IMR-90 (cell line): ENCODE results near the gene DPF3. TPM values are rescaled to one million over a fixed set of nuclear protein-coding genes. Genes with fewer than 3 reads are reported as not detected.

Experiments used
- ATAC-seq: fragments of 200-7000 bp; cut with Tn5 transposase; 2 replicates; pipeline ENCODE4 v1.9.1; 2020; ENCODE audit warnings: low read depth, mild to moderate bottlenecking, moderate library complexity
- BruUV-seq: library from RNA; stranded (reverse); fragments of 400-500 nt; replicated peaks from 2 replicates; lab custom pipeline; 2021; lab: Mats Ljungman, UMichigan
- CTCF ChIA-PET: fragments of 300-600 bp; formaldehyde crosslinking; extraction: SDS; loops from one replicate; lab custom pipeline; 2021; ENCODE audit warnings: antibody characterized with exemption; lab: Yijun Ruan, JAX
- POLR2A ChIA-PET: fragments of 300-600 bp; sonication (Branson Sonifier 250); formaldehyde crosslinking; loops from one replicate; lab custom pipeline; 2022; ENCODE audit warnings: antibody characterized with exemption; ENCODE audit not compliant: unreplicated experiment; lab: Charles Lee
- DNase-seq: peaks from one replicate; pipeline ENCODE4 v3.0.0; 2013
- H2AFZ ChIP-seq: replicated peaks from 2 replicates; pipeline ENCODE3; 2013; ENCODE audit warnings: low read length, mild to moderate bottlenecking; ENCODE audit not compliant: poor library complexity
- H2AK5ac ChIP-seq: 2 replicates; pipeline ENCODE4 v1.6.1; 2013; ENCODE audit warnings: low read depth, low read length, inconsistent platforms
- H2AK9ac ChIP-seq: replicated peaks from 2 replicates; pipeline ENCODE3; 2013; ENCODE audit warnings: mild to moderate bottlenecking, low read depth, low read length, moderate library complexity; ENCODE audit not compliant: poor library complexity
- H2BK120ac ChIP-seq: 2 replicates; pipeline ENCODE4 v1.6.1; 2013; ENCODE audit warnings: low read depth, low read length, inconsistent platforms
- H2BK15ac ChIP-seq: 3 replicates; pipeline ENCODE4 v1.6.1; 2013; ENCODE audit warnings: low read depth, low read length, inconsistent platforms
- H2BK20ac ChIP-seq: 2 replicates; pipeline ENCODE4 v1.6.1; 2013; ENCODE audit warnings: low read depth, mild to moderate bottlenecking, inconsistent platforms, low read length, moderate library complexity
- H2BK5ac ChIP-seq: 2 replicates; pipeline ENCODE4 v1.6.1; 2013; ENCODE audit warnings: mild to moderate bottlenecking, low read depth, low read length, inconsistent platforms; ENCODE audit not compliant: poor library complexity, severe bottlenecking
- H3K14ac ChIP-seq: replicated peaks from 2 replicates; pipeline ENCODE4 v1.6.1; 2013; ENCODE audit warnings: low read depth, low read length, inconsistent platforms
- H3K18ac ChIP-seq: 2 replicates; pipeline ENCODE4 v1.6.1; 2013; ENCODE audit warnings: low read depth, low read length, control low read depth
- H3K23ac ChIP-seq: 2 replicates; pipeline ENCODE4 v1.6.1; 2013; ENCODE audit warnings: low read depth, low read length, inconsistent platforms
- H3K27ac ChIP-seq: 2 replicates; pipeline ENCODE4 v1.5.1; 2013; ENCODE audit warnings: mild to moderate bottlenecking, control low read depth, low read length; ENCODE audit not compliant: insufficient read depth
- H3K27me3 ChIP-seq: 2 replicates; pipeline ENCODE4 v1.6.1; 2013; ENCODE audit warnings: low read length; ENCODE audit not compliant: control insufficient read depth, insufficient read depth
- H3K36me3 ChIP-seq: 2 replicates; pipeline ENCODE4 v1.6.1; 2013; ENCODE audit warnings: low read length, mixed read lengths; ENCODE audit not compliant: control insufficient read depth, insufficient read depth
- H3K4ac ChIP-seq: 2 replicates; pipeline ENCODE4 v1.6.1; 2013; ENCODE audit warnings: low read depth, low read length, inconsistent platforms
- H3K4me1 ChIP-seq: 2 replicates; pipeline ENCODE4 v1.6.1; 2013; ENCODE audit warnings: low read length, mixed read lengths; ENCODE audit not compliant: control insufficient read depth, insufficient read depth
- H3K4me2 ChIP-seq: 2 replicates; pipeline ENCODE4 v1.6.1; 2013; ENCODE audit warnings: low read depth, mild to moderate bottlenecking, control low read depth, low read length, moderate library complexity
- H3K4me3 ChIP-seq: 2 replicates; pipeline ENCODE4 v1.5.1; 2013; ENCODE audit warnings: low read depth, mild to moderate bottlenecking, control low read depth, low read length, moderate library complexity; ENCODE audit not compliant: insufficient read depth
- H3K56ac ChIP-seq: 2 replicates; pipeline ENCODE4 v1.6.1; 2013; ENCODE audit warnings: low read length, inconsistent platforms; ENCODE audit not compliant: insufficient read depth; ENCODE audit errors: extremely low read depth
- H3K79me1 ChIP-seq, 2 experiments: 2 replicates each; pipeline ENCODE4 v1.6.1; 2013; ENCODE audit warnings: low read length in 2 of 2, inconsistent platforms in 1 of 2, low read depth in 1 of 2
- H3K9ac ChIP-seq: 2 replicates; pipeline ENCODE4 v1.6.1; 2013; ENCODE audit warnings: low read depth, low read length, control low read depth
- H3K9me1 ChIP-seq: 2 replicates; pipeline ENCODE4 v1.6.1; 2013; ENCODE audit warnings: low read length, inconsistent platforms; ENCODE audit not compliant: insufficient read depth
- H3K9me3 ChIP-seq: 2 replicates; pipeline ENCODE4 v1.6.1; 2013; ENCODE audit warnings: low read length; ENCODE audit not compliant: control insufficient read depth, insufficient read depth
- H4K20me1 ChIP-seq: 2 replicates; pipeline ENCODE4 v1.6.1; 2013; ENCODE audit warnings: low read length, inconsistent platforms; ENCODE audit not compliant: insufficient read depth
- H4K5ac ChIP-seq: 2 replicates; pipeline ENCODE4 v1.6.1; 2013; ENCODE audit warnings: mild to moderate bottlenecking, low read depth, low read length, control low read depth
- H4K8ac ChIP-seq, 2 experiments: 2 replicates each; pipeline ENCODE4 v1.6.1; 2013; ENCODE audit warnings: low read depth in 2 of 2, low read length in 2 of 2, control low read depth in 1 of 2, inconsistent platforms in 1 of 2
- H4K91ac ChIP-seq: 2 replicates; pipeline ENCODE4 v1.6.1; 2013; ENCODE audit warnings: low read depth, low read length, inconsistent platforms; ENCODE audit not compliant: insufficient read depth
- BHLHE40 ChIP-seq: fragments of 150-350 bp; IDR thresholded peaks from 2 replicates; pipeline ENCODE4 v1.6.1; 2016; ENCODE audit warnings: mild to moderate bottlenecking, low read depth, low read length
- CEBPB ChIP-seq: IDR thresholded peaks from 2 replicates; pipeline ENCODE4 v1.6.1; 2012; ENCODE audit warnings: low read depth, low read length, improper control_type of control experiment
- ELK1 ChIP-seq: fragments of 150-350 bp; IDR thresholded peaks from 2 replicates; pipeline ENCODE4 v1.6.1; 2016; ENCODE audit warnings: low read depth, mild to moderate bottlenecking, low read length, moderate library complexity, borderline replicate concordance
- RAD21 ChIP-seq: IDR thresholded peaks from 2 replicates; pipeline ENCODE4 v1.6.1; 2012; ENCODE audit warnings: low read length, improper control_type of control experiment
- RCOR1 ChIP-seq: IDR thresholded peaks from 2 replicates; pipeline ENCODE4 v1.6.1; 2012; ENCODE audit warnings: mild to moderate bottlenecking, low read length, improper control_type of control experiment; ENCODE audit not compliant: insufficient replicate concordance
- RFX5 ChIP-seq: IDR thresholded peaks from 2 replicates; pipeline ENCODE4 v1.8.0; 2012; ENCODE audit warnings: low read depth, mild to moderate bottlenecking, low read length, moderate library complexity
- SMC3 ChIP-seq: fragments of 150-350 bp; IDR thresholded peaks from 2 replicates; pipeline ENCODE4 v1.6.1; 2016; ENCODE audit warnings: low read depth, mild to moderate bottlenecking, antibody characterized with exemption, low read length, moderate library complexity
- WGBS, 2 experiments: methylation state at CpG; one replicate each; pipeline versions ENCODE4 v1.1.5 to v1.1.7; 2013; ENCODE audit warnings: missing lambda C conversion rate in 2 of 2; ENCODE audit not compliant: insufficient read length in 1 of 2; ENCODE audit errors: extremely low coverage in 2 of 2; 5-methylcytosine and 5-hydroxymethylcytosine counted together
- dilution Hi-C: fragments of 300-500 bp; cut with HindIII; formaldehyde crosslinking; loops from one replicate; pipeline ENCODE4 v1.14.3; 2018; ENCODE audit warnings: low sequenced_read_pairs; ENCODE audit not compliant: unreplicated experiment
- in situ Hi-C: fragments of 300-500 bp; cut with MboI; formaldehyde crosslinking; loops from 3 replicates; pipeline ENCODE4 v1.14.3; 2019; ENCODE audit warnings: low sequenced_read_pairs, inconsistent platforms, mixed read lengths
- intact Hi-C: fragments of 100-400 bp; cut with micrococcal nuclease; formaldehyde crosslinking; loops from 2 replicates; pipeline ENCODE4 v1.10.0; 2022
- polyA plus RNA-seq, 3 experiments: library from polyadenylated mRNA; depleted of rRNA; stranded (reverse); fragments of >200 nt; gene quantifications; 2 replicates each; pipeline ENCODE4 v1.2.3, GENCODE V29; 2012; ENCODE audit warnings: low replicate concordance in 1 of 3
- total RNA-seq: library from RNA; depleted of rRNA; stranded (reverse); fragments of >200 nt; gene quantifications from 2 replicates; pipeline ENCODE4 v1.2.3, GENCODE V29; 2012
- TF ChIP-seq, protein P1 (sequence below): conservative IDR thresholded peaks from 2 replicates; pipeline ENCODE4 v1.5.1; 2012; ENCODE audit warnings: mild to moderate bottlenecking, low read depth, low read length, improper control_type of control experiment

Gene DPF3
- total and polyA plus RNA-seq, 2 of the 4 experiments (the other 2 are of a cell fraction): 30.5 to 32.8 TPM

DNA sequence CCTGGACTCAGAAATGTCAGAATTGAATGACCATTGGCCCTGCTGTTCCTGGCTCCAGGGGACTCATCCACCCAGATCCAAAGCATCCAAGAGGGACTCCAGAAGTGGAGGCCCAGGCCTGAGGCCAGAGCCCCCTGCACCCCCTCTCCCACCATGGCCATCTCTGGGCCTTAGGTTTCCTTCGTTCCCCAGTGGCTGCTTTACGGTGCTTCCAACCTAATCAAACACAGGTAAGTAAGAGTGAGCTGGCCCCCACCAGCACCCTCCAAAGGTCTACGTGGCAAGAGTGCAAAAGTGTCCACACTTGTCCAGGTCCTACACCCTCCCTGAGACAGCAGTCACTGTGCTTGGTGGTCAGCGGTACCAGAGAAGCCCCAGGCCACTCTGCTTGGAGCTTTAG, 139.0 kb downstream of the DPF3 start:
- no peak overlapping the region for H2BK5ac ChIP-seq
- DNase-seq: no peak
- peaks cover 4 to 18% of the 10 kb centered on the region in 2 experiments for H3K79me1 ChIP-seq
- no peaks in the 10 kb centered on the region for H3K4me1 ChIP-seq
- H3K4me3 ChIP-seq: no peak overlapping the region
- no peak overlapping the region for H3K4me2 ChIP-seq
- H3K14ac ChIP-seq: no peak overlapping the region
- H3K23ac ChIP-seq: no peak overlapping the region
- CTCF ChIA-PET: no interaction called here
- H3K27me3 ChIP-seq: no peaks in the 10 kb centered on the region
- POLR2A ChIA-PET: no interaction called here
- H2AFZ ChIP-seq: no peak overlapping the region
- no peak overlapping the region for H2AK9ac ChIP-seq
- H4K8ac ChIP-seq: no peak overlapping the region
- no peak for ATAC-seq
- WGBS, 2 experiments: 100% methylated on average over 1 of the region's 4 CpGs; no CpG with 5 or more reads in 1 of the 2 experiments
- no peak overlapping the region for H4K91ac ChIP-seq
- H3K27ac ChIP-seq: no peak overlapping the region
- H2BK120ac ChIP-seq: no peak overlapping the region
- no peak overlapping the region for H2AK5ac ChIP-seq
- in situ Hi-C loops: no loop called here
- no peak overlapping the region for H3K56ac ChIP-seq
- no peak overlapping the region for H3K9ac ChIP-seq
- no peak overlapping the region for H2BK15ac ChIP-seq
- TF ChIP-seq CEBPB (no peak), ELK1 (no peak), RAD21 (no peak), RFX5 (no peak), SMC3 (no peak), RCOR1 (no peak), BHLHE40 (no peak)
- TF ChIP-seq, protein P1, sequence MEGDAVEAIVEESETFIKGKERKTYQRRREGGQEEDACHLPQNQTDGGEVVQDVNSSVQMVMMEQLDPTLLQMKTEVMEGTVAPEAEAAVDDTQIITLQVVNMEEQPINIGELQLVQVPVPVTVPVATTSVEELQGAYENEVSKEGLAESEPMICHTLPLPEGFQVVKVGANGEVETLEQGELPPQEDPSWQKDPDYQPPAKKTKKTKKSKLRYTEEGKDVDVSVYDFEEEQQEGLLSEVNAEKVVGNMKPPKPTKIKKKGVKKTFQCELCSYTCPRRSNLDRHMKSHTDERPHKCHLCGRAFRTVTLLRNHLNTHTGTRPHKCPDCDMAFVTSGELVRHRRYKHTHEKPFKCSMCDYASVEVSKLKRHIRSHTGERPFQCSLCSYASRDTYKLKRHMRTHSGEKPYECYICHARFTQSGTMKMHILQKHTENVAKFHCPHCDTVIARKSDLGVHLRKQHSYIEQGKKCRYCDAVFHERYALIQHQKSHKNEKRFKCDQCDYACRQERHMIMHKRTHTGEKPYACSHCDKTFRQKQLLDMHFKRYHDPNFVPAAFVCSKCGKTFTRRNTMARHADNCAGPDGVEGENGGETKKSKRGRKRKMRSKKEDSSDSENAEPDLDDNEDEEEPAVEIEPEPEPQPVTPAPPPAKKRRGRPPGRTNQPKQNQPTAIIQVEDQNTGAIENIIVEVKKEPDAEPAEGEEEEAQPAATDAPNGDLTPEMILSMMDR: no peak
- no peak overlapping the region for H3K4ac ChIP-seq
- H4K20me1 ChIP-seq: no peaks in the 10 kb centered on the region
- no TSS peak for BruUV-seq
- peaks cover 9% of the 10 kb centered on the region for H3K9me1 ChIP-seq
- H3K9me3 ChIP-seq: peaks cover 2% of the 10 kb centered on the region
- H2BK20ac ChIP-seq: no peak overlapping the region
- no peak overlapping the region for H4K5ac ChIP-seq
- intact Hi-C loops: no loop called here
- H3K18ac ChIP-seq: no peak overlapping the region
- peaks cover 3% of the 10 kb centered on the region; the same call in 1 of the 2 replicates for H3K36me3 ChIP-seq
- dilution Hi-C loops: no loop called here
